Fibroblast of mammary gland (primary cell): ENCODE results near the gene CKLF.

Experiments used
- DNase-seq: peaks from one replicate; pipeline ENCODE4 v3.0.0-alpha.2; 2010; ENCODE audit warnings: low read depth
- H3K4me3 ChIP-seq: 2 replicates; pipeline ENCODE4 v1.5.1; 2011; ENCODE audit warnings: low read depth, mild to moderate bottlenecking, low read length, moderate library complexity; ENCODE audit not compliant: control insufficient read depth
- TF ChIP-seq, protein P1 (sequence below): conservative IDR thresholded peaks from 2 replicates; pipeline ENCODE4 v1.5.1; 2011; ENCODE audit warnings: low read depth, low read length, inconsistent platforms; ENCODE audit not compliant: control insufficient read depth, insufficient read depth

The CKLF gene, protein sequence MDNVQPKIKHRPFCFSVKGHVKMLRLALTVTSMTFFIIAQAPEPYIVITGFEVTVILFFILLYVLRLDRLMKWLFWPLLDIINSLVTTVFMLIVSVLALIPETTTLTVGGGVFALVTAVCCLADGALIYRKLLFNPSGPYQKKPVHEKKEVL

DNA sequence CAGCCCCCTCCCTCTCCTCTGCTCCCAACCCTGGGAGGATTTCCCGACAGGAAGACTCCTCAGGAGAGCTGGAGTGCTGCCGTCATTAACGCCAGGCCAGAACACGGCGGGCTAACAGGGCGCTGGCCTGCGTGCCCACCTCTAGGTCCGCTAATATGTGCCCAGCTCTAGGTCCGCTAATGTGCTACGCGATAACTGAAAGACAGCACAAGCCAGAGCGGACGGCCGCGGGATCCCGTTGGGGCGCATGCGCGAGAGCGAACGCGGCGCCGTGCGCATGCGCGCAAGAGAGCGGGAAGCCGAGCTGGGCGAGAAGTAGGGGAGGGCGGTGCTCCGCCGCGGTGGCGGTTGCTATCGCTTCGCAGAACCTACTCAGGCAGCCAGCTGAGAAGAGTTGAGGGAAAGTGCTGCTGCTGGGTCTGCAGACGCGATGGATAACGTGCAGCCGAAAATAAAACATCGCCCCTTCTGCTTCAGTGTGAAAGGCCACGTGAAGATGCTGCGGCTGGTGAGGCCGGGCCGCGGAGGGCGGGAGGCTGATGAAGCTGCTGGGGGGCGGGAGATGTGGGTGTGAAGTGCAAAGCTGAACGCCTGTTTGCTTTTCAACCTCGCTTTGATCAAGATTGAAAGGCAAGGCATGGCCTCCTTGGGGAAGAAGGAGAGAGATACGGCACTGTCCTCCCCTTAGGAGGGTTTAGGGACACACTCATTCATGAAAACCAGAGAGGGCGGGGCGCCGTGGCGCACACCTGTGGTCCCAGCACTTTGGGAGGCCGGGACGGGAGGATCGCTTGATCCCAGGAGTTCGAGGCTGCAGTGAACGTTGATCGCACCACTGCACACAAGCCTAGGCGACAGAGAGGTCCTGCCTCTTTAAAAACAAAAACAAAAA lies at the start of gene CKLF:
Gene CKLF, plus strand, starts transcription at position 291 of the 892 bp plus-strand sequence. Its CDS starts 140 bp downstream, at position 431.
- H3K4me3 ChIP-seq = peak within 1 kb of the TSS; percentile 80
- DNase-seq = peak; percentile 81
- TF ChIP-seq, protein P1, sequence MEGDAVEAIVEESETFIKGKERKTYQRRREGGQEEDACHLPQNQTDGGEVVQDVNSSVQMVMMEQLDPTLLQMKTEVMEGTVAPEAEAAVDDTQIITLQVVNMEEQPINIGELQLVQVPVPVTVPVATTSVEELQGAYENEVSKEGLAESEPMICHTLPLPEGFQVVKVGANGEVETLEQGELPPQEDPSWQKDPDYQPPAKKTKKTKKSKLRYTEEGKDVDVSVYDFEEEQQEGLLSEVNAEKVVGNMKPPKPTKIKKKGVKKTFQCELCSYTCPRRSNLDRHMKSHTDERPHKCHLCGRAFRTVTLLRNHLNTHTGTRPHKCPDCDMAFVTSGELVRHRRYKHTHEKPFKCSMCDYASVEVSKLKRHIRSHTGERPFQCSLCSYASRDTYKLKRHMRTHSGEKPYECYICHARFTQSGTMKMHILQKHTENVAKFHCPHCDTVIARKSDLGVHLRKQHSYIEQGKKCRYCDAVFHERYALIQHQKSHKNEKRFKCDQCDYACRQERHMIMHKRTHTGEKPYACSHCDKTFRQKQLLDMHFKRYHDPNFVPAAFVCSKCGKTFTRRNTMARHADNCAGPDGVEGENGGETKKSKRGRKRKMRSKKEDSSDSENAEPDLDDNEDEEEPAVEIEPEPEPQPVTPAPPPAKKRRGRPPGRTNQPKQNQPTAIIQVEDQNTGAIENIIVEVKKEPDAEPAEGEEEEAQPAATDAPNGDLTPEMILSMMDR = no peak

DNA sequence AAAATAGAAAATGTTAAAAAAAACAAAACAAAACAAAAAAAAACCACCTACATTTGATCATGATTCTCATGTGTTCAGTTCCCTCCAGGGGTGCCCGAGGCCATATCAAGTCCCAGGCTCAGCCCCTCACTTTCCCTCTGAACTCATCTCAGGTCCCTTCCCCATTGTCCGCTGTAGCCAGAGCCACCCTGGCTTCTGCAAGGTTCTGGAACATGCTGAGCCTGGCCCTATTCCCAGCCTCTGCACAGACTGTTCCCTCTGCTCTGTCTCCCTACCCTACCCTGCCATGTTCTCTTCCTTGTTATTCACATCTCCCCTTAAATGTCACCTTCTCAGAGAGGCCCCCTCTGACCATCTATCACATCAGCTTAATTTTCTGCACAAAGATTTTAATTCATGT lies 49.3 kb upstream of the CKLF start:
- TF ChIP-seq, protein P1 = no peak
- DNase-seq = no peak
- no peak overlapping the region for H3K4me3 ChIP-seq

DNA sequence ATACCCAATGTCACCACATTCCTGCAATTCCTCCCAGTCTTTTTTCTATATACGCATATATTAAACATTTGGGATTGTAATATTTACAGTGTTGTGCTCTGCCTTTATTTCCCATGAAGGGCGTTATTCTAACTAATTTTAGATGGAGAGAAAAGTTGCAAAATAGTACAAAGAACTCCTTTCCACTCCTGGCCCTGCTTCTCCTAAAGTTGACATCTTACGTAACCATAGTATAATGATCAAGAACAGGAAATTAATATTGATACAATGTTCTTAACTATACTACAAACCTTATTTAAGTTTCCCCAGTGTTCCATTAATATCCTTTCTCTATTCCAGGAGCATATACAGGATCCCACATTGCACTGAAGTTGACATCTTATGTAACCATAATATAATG lies 48.8 kb upstream of the CKLF start:
- TF ChIP-seq, protein P1 = no peak
- no peak for DNase-seq

DNA sequence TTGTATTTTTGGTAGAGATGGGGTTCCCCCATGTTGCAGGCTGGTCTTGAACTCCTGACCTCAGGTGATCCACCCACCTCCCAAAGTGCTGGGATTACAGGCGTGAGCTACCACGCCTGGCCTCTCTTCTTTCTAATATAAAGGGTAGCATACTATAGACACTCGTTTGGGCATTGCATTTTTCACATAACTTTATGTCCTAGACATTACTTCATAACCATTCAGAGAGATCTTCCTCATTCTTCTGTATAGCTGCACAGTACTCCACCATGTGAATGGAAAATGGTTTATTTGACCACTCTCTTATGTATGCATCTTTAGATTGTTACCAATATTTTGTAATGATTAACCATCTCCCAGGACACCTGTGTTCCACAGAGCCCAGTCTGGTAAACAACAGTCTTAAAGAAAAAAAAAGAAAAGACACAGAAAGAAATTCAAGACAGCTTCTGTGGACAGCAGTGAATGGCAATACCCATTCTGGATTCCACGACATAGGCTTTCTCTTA lies 44.6 kb upstream of the CKLF start:
- TF ChIP-seq, protein P1 = no peak
- no peak overlapping the region for H3K4me3 ChIP-seq
- no peak for DNase-seq

More for the DNA sequence above, 48.8 kb upstream of the CKLF start:
- H3K4me3 ChIP-seq = no peak overlapping the region

DNA sequence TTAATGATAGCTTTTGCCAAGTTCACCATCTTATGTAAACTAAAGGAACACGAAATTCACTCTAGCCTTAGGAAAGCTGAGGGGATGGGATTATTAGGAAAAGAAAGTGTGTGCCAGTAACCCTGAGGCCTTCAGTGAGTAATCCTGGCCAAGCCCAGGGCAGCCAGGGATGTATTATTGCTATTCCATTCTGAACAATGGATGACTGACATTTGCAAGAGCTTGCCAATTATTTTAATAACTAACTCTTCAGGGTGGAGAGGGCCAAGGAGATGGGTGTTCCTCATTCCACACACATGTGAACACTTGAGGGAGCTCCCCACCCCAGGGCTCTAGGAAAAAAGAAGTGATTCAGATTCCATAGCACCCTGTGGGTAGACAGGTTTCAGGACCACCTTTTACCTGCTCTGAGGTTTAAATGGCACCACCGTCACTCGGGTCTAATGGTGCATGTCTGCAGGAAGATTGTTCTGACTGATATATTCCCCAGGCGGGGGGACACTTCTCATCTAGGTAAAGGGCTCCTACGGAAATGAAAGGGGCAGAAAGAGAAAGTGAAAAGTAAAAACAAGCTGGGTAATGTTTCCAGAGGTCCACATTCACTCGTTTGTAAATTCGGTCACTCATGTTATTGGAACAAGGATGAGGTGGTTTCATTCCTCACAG lies 44.0 kb upstream of the CKLF start:
- TF ChIP-seq, protein P1 = no peak
- H3K4me3 ChIP-seq = no peak overlapping the region
- peak; percentile 30 for DNase-seq

DNA sequence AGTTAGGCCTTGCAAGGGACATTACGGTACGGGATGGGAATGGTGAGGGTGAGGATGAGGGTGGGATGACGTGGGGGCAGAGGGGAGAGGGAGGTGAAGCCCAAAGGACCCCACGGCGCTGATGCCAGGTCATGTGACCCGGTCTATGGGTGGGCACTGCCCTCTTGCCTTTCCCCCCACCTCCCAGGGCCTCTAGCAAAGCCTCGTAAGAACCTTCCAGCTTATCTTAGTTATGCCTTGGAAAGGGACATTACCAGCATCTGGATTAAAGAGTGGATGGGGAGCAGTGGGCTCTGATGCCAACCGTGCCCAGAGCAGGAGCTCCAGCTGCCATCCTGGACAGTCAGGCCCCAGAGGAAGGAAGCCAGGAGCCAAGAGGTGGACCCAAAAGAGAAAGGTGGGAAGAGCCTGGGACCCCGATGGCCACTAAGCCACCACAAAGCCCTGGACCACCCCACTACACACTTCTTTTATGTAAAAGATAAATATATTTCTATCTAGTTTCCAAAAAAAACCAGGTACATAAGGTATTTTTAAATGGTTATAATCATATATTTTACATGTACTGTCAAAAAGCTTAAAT lies 43.4 kb upstream of the CKLF start:
- TF ChIP-seq, protein P1 = no peak
- no peak overlapping the region for H3K4me3 ChIP-seq
- DNase-seq = no peak
